Liver (tissue), 3 donors: Measurements from ENCODE around the gene GART.

ENCODE experiments used
- ATF3 ChIP-seq: IDR thresholded peaks from 2 replicates; pipeline ENCODE4 v1.6.1; 2016; ENCODE audit warnings: antibody characterized with exemption
- CTCF ChIP-seq: fragments of 150-350 bp; IDR thresholded peaks from 2 replicates; pipeline ENCODE4 v1.5.1; 2017; ENCODE audit warnings: improper control_type of control experiment, low read depth, low read length; ENCODE audit not compliant: missing input control
- GABPA ChIP-seq, 2 donors: IDR thresholded peaks in 1 of 2; conservative IDR thresholded peaks in 1 of 2; 2 replicates each; pipeline ENCODE4 v1.6.1; 2016; ENCODE audit warnings: antibody characterized with exemption in 2 of 2, mild to moderate bottlenecking in 1 of 2, moderate library complexity in 1 of 2
- JUND ChIP-seq, 2 donors: IDR thresholded peaks; 2 replicates each; pipeline ENCODE4 v1.6.1; 2016; ENCODE audit warnings: antibody characterized with exemption in 2 of 2
- MAX ChIP-seq: IDR thresholded peaks from 2 replicates; pipeline ENCODE4 v1.6.1; 2016; ENCODE audit warnings: antibody characterized with exemption
- RAD21 ChIP-seq, 2 donors: IDR thresholded peaks; 2 replicates each; pipeline ENCODE4 v1.6.1; 2016; ENCODE audit warnings: antibody characterized with exemption in 2 of 2, mild to moderate bottlenecking in 2 of 2
- REST ChIP-seq: IDR thresholded peaks from 2 replicates; pipeline ENCODE4 v1.6.1; 2016; ENCODE audit warnings: antibody characterized with exemption, mild to moderate bottlenecking
- RXRA ChIP-seq, 2 donors: IDR thresholded peaks; 2 replicates each; pipeline ENCODE4 v1.6.1; 2017 to 2018; ENCODE audit warnings: antibody characterized with exemption in 2 of 2, mild to moderate bottlenecking in 1 of 2
- donor health status: healthy.
- donor health status: healthy.

- TF ChIP-seq CTCF = no peak
- TF ChIP-seq ATF3 = no peak
- no peak for TF ChIP-seq RXRA (IDR thresholded peaks at IDR 0.05)
- no peak for TF ChIP-seq GABPA (IDR thresholded peaks at IDR 0.05 in 1 of 2, conservative IDR thresholded peaks at IDR 0.05 in 1 of 2)
- TF ChIP-seq REST = no peak
- TF ChIP-seq RAD21 (IDR thresholded peaks at IDR 0.05) = no peak
- no peak for TF ChIP-seq MAX
- TF ChIP-seq JUND (IDR thresholded peaks at IDR 0.05) = no peak
Observed at GRCh38 chr21:33470701-33471100, 71.2 kb downstream of the GART start.
